Natural killer cell treated with Interleukin-12 subunit alpha and Interleukin-12 subunit beta and Interleukin-15 and Interleukin-18, amount 100 ng/mL, for 72 hours (primary cell): ENCODE data around the gene CLSTN2. TPM values are rescaled to one million over a fixed set of nuclear protein-coding genes. Genes with fewer than 3 reads are reported as not detected.

Experiments used
- ATAC-seq, 2 donors: fragments of 150-1000 bp; cut with Tn5 transposase in 1 of 2; sonication (Bioruptor Pico), chemical (Tn5 transposase) in 1 of 2; 2 replicates each; pipeline ENCODE4 v1.10.0; 2021
- DNase-seq: peaks from one replicate; pipeline ENCODE4 v3.0.0; 2022; ENCODE audit warnings: low spot score
- H3K27ac Mint-ChIP-seq, 2 donors: 1 replicate in 1 of 2; 2 replicates in 1 of 2; pipeline ENCODE4 v1.8.0; 2022; ENCODE audit warnings: mixed read lengths in 2 of 2, mild to moderate bottlenecking in 1 of 2, moderate library complexity in 1 of 2
- H3K27me3 Mint-ChIP-seq, 2 donors: 1 replicate in 1 of 2; 2 replicates in 1 of 2; pipeline ENCODE4 v1.8.0; 2022; ENCODE audit warnings: mixed read lengths in 2 of 2
- H3K36me3 Mint-ChIP-seq: one replicate; pipeline ENCODE4 v1.8.0; 2022; ENCODE audit warnings: mixed read lengths
- H3K4me1 Mint-ChIP-seq, 2 donors: 1 replicate in 1 of 2; 2 replicates in 1 of 2; pipeline ENCODE4 v1.8.0; 2022; ENCODE audit warnings: low read depth in 2 of 2, mixed read lengths in 2 of 2, mild to moderate bottlenecking in 1 of 2
- H3K4me3 Mint-ChIP-seq: one replicate; pipeline ENCODE4 v1.8.0; 2022; ENCODE audit warnings: mixed read lengths
- H3K9me3 Mint-ChIP-seq: 2 replicates; pipeline ENCODE4 v1.8.0; 2022; ENCODE audit warnings: mixed read lengths
- total RNA-seq, 2 donors: library from RNA; stranded (reverse); gene quantifications; one replicate each; pipeline ENCODE4 v1.2.3, GENCODE V29; 2022

CLSTN2 gene
- total RNA-seq, 2 donors from 2014 or later = not detected

GRCh38 chr3:139933766-139934165 is 1.2 kb upstream of the CLSTN2 start:
- no peaks in the 10 kb centered on the region for H3K9me3 Mint-ChIP-seq
- H3K27ac Mint-ChIP-seq = no peak overlapping the region
- ATAC-seq (no peak), DNase-seq (no peak)
- no peaks in the 10 kb centered on the region for H3K4me1 Mint-ChIP-seq
- H3K36me3 Mint-ChIP-seq = no peaks in the 10 kb centered on the region
- H3K4me3 Mint-ChIP-seq = no peak overlapping the region
- peaks cover 38 to 42% of the 10 kb centered on the region in 2 donors for H3K27me3 Mint-ChIP-seq

GRCh38 chr3:139934613-139935015 is 371 bp upstream of the CLSTN2 start:
- Mint-ChIP-seq H3K4me1 (no peaks in the 10 kb centered on the region), H3K27ac (no peak overlapping the region), H3K9me3 (no peaks in the 10 kb centered on the region), H3K36me3 (no peaks in the 10 kb centered on the region), H3K4me3 (no peak overlapping the region), H3K27me3 (peaks cover 35 to 42% of the 10 kb centered on the region in 2 donors)
- DNase-seq = no peak
- peak; percentile 28 to 50 for ATAC-seq

- H3K4me1 Mint-ChIP-seq = no peaks in the 10 kb centered on the region
- H3K36me3 Mint-ChIP-seq = no peaks in the 10 kb centered on the region
- H3K27ac Mint-ChIP-seq = no peak overlapping the region
- peaks cover 35 to 44% of the 10 kb centered on the region in 2 donors for H3K27me3 Mint-ChIP-seq
- ATAC-seq = no peak
- DNase-seq = no peak
- no peak overlapping the region for H3K4me3 Mint-ChIP-seq
- H3K9me3 Mint-ChIP-seq = no peaks in the 10 kb centered on the region
Measured at GRCh38 chr3:139935866-139936817, 1.2 kb downstream of the CLSTN2 start.

- ATAC-seq (no peak), DNase-seq (no peak)
- no peak overlapping the region for H3K4me3 Mint-ChIP-seq
- no peaks in the 10 kb centered on the region for H3K9me3 Mint-ChIP-seq
- H3K36me3 Mint-ChIP-seq = no peaks in the 10 kb centered on the region
- peaks cover 32 to 40% of the 10 kb centered on the region in 2 donors for H3K27me3 Mint-ChIP-seq
- no peak overlapping the region for H3K27ac Mint-ChIP-seq
- no peaks in the 10 kb centered on the region for H3K4me1 Mint-ChIP-seq
Measured at GRCh38 chr3:139937674-139938279, 2.8 kb downstream of the CLSTN2 start.

GRCh38 chr3:139939681-139940190 is 4.8 kb downstream of the CLSTN2 start:
- no peak overlapping the region for H3K27ac Mint-ChIP-seq
- DNase-seq = no peak
- no peak overlapping the region for H3K4me3 Mint-ChIP-seq
- no peak for ATAC-seq
- peaks cover 26 to 32% of the 10 kb centered on the region in 2 donors for H3K27me3 Mint-ChIP-seq
- H3K36me3 Mint-ChIP-seq = no peaks in the 10 kb centered on the region
- H3K9me3 Mint-ChIP-seq = no peaks in the 10 kb centered on the region
- no peaks in the 10 kb centered on the region for H3K4me1 Mint-ChIP-seq

- no peaks in the 10 kb centered on the region for H3K36me3 Mint-ChIP-seq
- DNase-seq (no peak), ATAC-seq (no peak)
- H3K4me3 Mint-ChIP-seq = no peak overlapping the region
- peaks cover 26 to 32% of the 10 kb centered on the region in 2 donors for H3K27me3 Mint-ChIP-seq
- H3K9me3 Mint-ChIP-seq = no peaks in the 10 kb centered on the region
- H3K4me1 Mint-ChIP-seq = no peaks in the 10 kb centered on the region
- no peak overlapping the region for H3K27ac Mint-ChIP-seq
Measured at GRCh38 chr3:139940622-139941021, 5.6 kb downstream of the CLSTN2 start.

GRCh38 chr3:139941580-139941979 is 6.6 kb downstream of the CLSTN2 start:
- Mint-ChIP-seq H3K36me3 (no peaks in the 10 kb centered on the region), H3K4me3 (no peak overlapping the region), H3K9me3 (no peaks in the 10 kb centered on the region), H3K27ac (no peak overlapping the region), H3K4me1 (no peaks in the 10 kb centered on the region), H3K27me3 (peaks cover 22 to 28% of the 10 kb centered on the region in 2 donors)
- ATAC-seq = no peak
- no peak for DNase-seq

- no peaks in the 10 kb centered on the region for H3K4me1 Mint-ChIP-seq
- H3K27ac Mint-ChIP-seq = no peak overlapping the region
- no peaks in the 10 kb centered on the region for H3K36me3 Mint-ChIP-seq
- peaks cover 9 to 11% of the 10 kb centered on the region in 2 donors for H3K27me3 Mint-ChIP-seq
- no peak overlapping the region for H3K4me3 Mint-ChIP-seq
- DNase-seq (no peak), ATAC-seq (no peak)
- no peaks in the 10 kb centered on the region for H3K9me3 Mint-ChIP-seq
Measured at GRCh38 chr3:139944256-139944910, 9.4 kb downstream of the CLSTN2 start.

- DNase-seq (no peak), ATAC-seq (no peak)
- H3K27ac Mint-ChIP-seq = no peak overlapping the region
- H3K4me3 Mint-ChIP-seq = no peak overlapping the region
- no peaks in the 10 kb centered on the region for H3K9me3 Mint-ChIP-seq
- H3K4me1 Mint-ChIP-seq = no peaks in the 10 kb centered on the region
- peaks cover 11 to 16% of the 10 kb centered on the region in 2 donors for H3K27me3 Mint-ChIP-seq
- no peaks in the 10 kb centered on the region for H3K36me3 Mint-ChIP-seq
Measured at GRCh38 chr3:139945386-139945785, 10.4 kb downstream of the CLSTN2 start.

- no peaks in the 10 kb centered on the region for H3K9me3 Mint-ChIP-seq
- H3K4me3 Mint-ChIP-seq = no peak overlapping the region
- no peak for ATAC-seq
- no peaks in the 10 kb centered on the region for H3K36me3 Mint-ChIP-seq
- H3K27me3 Mint-ChIP-seq = peaks cover 11 to 16% of the 10 kb centered on the region in 2 donors
- no peak for DNase-seq
- H3K4me1 Mint-ChIP-seq = no peaks in the 10 kb centered on the region
- no peak overlapping the region for H3K27ac Mint-ChIP-seq
Measured at GRCh38 chr3:139945942-139946341, 11.0 kb downstream of the CLSTN2 start.

- Mint-ChIP-seq H3K27me3 (peaks cover 9 to 10% of the 10 kb centered on the region in 2 donors), H3K9me3 (no peaks in the 10 kb centered on the region), H3K27ac (no peak overlapping the region), H3K4me1 (no peaks in the 10 kb centered on the region), H3K36me3 (no peaks in the 10 kb centered on the region), H3K4me3 (no peak overlapping the region)
- ATAC-seq (no peak), DNase-seq (no peak)
Measured at GRCh38 chr3:139948467-139948866, 13.5 kb downstream of the CLSTN2 start.

GRCh38 chr3:139948898-139949297 is 13.9 kb downstream of the CLSTN2 start:
- Mint-ChIP-seq H3K4me1 (no peaks in the 10 kb centered on the region), H3K4me3 (no peak overlapping the region), H3K27me3 (peaks cover 7 to 10% of the 10 kb centered on the region in 2 donors), H3K36me3 (no peaks in the 10 kb centered on the region), H3K9me3 (no peaks in the 10 kb centered on the region), H3K27ac (no peak overlapping the region)
- ATAC-seq (peak in 1 of 2 donors; percentile 14), DNase-seq (no peak)

- peaks cover 7 to 10% of the 10 kb centered on the region in 2 donors for H3K27me3 Mint-ChIP-seq
- peak in 1 of 2 donors; percentile 23 for ATAC-seq
- no peak overlapping the region for H3K27ac Mint-ChIP-seq
- no peak overlapping the region for H3K4me3 Mint-ChIP-seq
- H3K9me3 Mint-ChIP-seq = no peaks in the 10 kb centered on the region
- no peaks in the 10 kb centered on the region for H3K4me1 Mint-ChIP-seq
- no peaks in the 10 kb centered on the region for H3K36me3 Mint-ChIP-seq
- DNase-seq = no peak
Measured at GRCh38 chr3:139953131-139953910, 18.3 kb downstream of the CLSTN2 start.
